Neural progenitor cell (in vitro differentiated cells): ENCODE measurements around the gene PSMD14.
"Not testable (repeated sequence)": the region's sequence is repeated elsewhere in the genome, so short reads cannot be mapped to it uniquely, and the experiment has no call there.

ENCODE experiments used
- CTCF ChIP-seq: fragments of 200-600 bp; sonication (generic); IDR thresholded peaks from 2 replicates; pipeline ENCODE4 v1.5.1; 2017; ENCODE audit warnings: antibody characterized with exemption, mild to moderate bottlenecking
- EZH2 ChIP-seq: fragments of 200-600 bp; sonication (generic); IDR thresholded peaks from 2 replicates; pipeline ENCODE4 v1.6.1; 2017; ENCODE audit warnings: antibody characterized with exemption, mild to moderate bottlenecking, moderate library complexity
- EZH2phosphoT487 ChIP-seq: fragments of 200-600 bp; sonication (generic); IDR thresholded peaks from 2 replicates; pipeline ENCODE4 v1.6.1; 2017; ENCODE audit warnings: antibody characterized with exemption

GRCh38 chr2:161279230-161279815 is 28.9 kb upstream of the PSMD14 start:
- TF ChIP-seq EZH2, EZH2phosphoT487, CTCF: not testable (repeated sequence)
